GM21529 (cell line): ENCODE data around the gene RAB28.
A peak's percentile ranks its signal among the peaks of the same experiment; 100 is the strongest.
"Not testable (repeated sequence)": the region's sequence is repeated elsewhere in the genome, so short reads cannot be mapped to it uniquely, and the experiment has no call there.

Source experiments
- ATAC-seq: cut with Tn5 transposase; IDR thresholded peaks from one replicate; pipeline ENCODE4 v1.9.1; 2021; ENCODE audit not compliant: unreplicated experiment

Gene RAB28

GRCh38 chr4:13452927-13453579, 31.1 kb downstream of the RAB28 start:
- ATAC-seq, result peak; percentile 61

GRCh38 chr4:13449590-13449989, 34.5 kb downstream of the RAB28 start:
- ATAC-seq, result no peak

GRCh38 chr4:13445841-13446790, 38.0 kb downstream of the RAB28 start:
- ATAC-seq, result no peak

- ATAC-seq, result no peak
These were observed 42.6 kb downstream of the RAB28 start for GRCh38 chr4:13441506-13441905.

- no peak for ATAC-seq
These were observed 47.2 kb downstream of the RAB28 start for GRCh38 chr4:13436962-13437361.

GRCh38 chr4:13432453-13432852, 51.7 kb downstream of the RAB28 start:
- ATAC-seq, result no peak

GRCh38 chr4:13430834-13431568, 53.1 kb downstream of the RAB28 start:
- ATAC-seq, result no peak

- ATAC-seq, result no peak
These were observed 56.4 kb downstream of the RAB28 start for GRCh38 chr4:13427599-13428325.

GRCh38 chr4:13415068-13415785, 68.9 kb downstream of the RAB28 start:
- ATAC-seq, result no peak

- ATAC-seq, result no peak
These were observed 70.3 kb downstream of the RAB28 start for GRCh38 chr4:13413729-13414437.

- no peak for ATAC-seq
These were observed 72.2 kb downstream of the RAB28 start for GRCh38 chr4:13411942-13412341.

- no peak for ATAC-seq
These were observed 74.8 kb downstream of the RAB28 start for GRCh38 chr4:13409324-13409723.

GRCh38 chr4:13406156-13406555, 78.0 kb downstream of the RAB28 start:
- ATAC-seq, result not testable (repeated sequence)

GRCh38 chr4:13403833-13404232, 80.3 kb downstream of the RAB28 start:
- no peak for ATAC-seq

- no peak for ATAC-seq
These were observed 80.8 kb downstream of the RAB28 start for GRCh38 chr4:13403326-13403725.

- ATAC-seq, result no peak
These were observed 84.9 kb downstream of the RAB28 start for GRCh38 chr4:13399257-13399656.

GRCh38 chr4:13396161-13396560, 88.0 kb downstream of the RAB28 start:
- ATAC-seq, result no peak

GRCh38 chr4:13389901-13390300, 94.2 kb downstream of the RAB28 start:
- not testable (repeated sequence) for ATAC-seq

- ATAC-seq, result peak; percentile 71
These were observed 97.6 kb downstream of the RAB28 start for GRCh38 chr4:13386405-13387107.
